Adrenal gland (tissue), 5 donors: ENCODE results near the gene SDCCAG8.

Experiments
- CTCF ChIP-seq, 6 experiments: fragments of 450-650 bp in 4 of 6; fragments of 200-600 bp in 2 of 6; sonication (generic) in 1 of 6; IDR thresholded peaks; 1 replicate in 5 of 6; 2 replicates in 1 of 6; pipeline versions ENCODE4 v1.5.1 to v1.8.0; 2016 to 2021; ENCODE audit warnings: antibody characterized with exemption in 6 of 6, mild to moderate bottlenecking in 2 of 6, moderate library complexity in 1 of 6
- POLR2A ChIP-seq, 2 donors: fragments of 450-650 bp; IDR thresholded peaks; one replicate each; pipeline ENCODE4 v1.6.1; 2017; ENCODE audit warnings: antibody characterized with exemption in 2 of 2, mild to moderate bottlenecking in 2 of 2, moderate library complexity in 1 of 2
- donor health status: DM: no; HTN: no; CAD: no.

GRCh38 chr1:243548516-243548915, 292.7 kb downstream of the SDCCAG8 start:
- TF ChIP-seq POLR2A (IDR thresholded peaks at IDR 0.05) (no peak), CTCF (IDR thresholded peaks at IDR 0.05) (no peak)
